Subcutaneous adipose tissue (tissue), 4 donors: ENCODE data around the gene EXOC4. TPM values are rescaled to one million over a fixed set of nuclear protein-coding genes. Genes with fewer than 3 reads are reported as not detected.

ENCODE experiments used
- CTCF ChIP-seq: fragments of 450-650 bp; IDR thresholded peaks from one replicate; pipeline ENCODE4 v1.5.1; 2016; ENCODE audit warnings: low read depth, mild to moderate bottlenecking, control low read depth, antibody characterized with exemption, moderate library complexity
- total RNA-seq, 4 donors: library from RNA; depleted of rRNA; stranded (reverse); fragments of >200 nt; gene quantifications; one replicate each; pipeline ENCODE4 v1.1.0, GENCODE V29; 2016

The EXOC4 gene
- total RNA-seq, 4 donors from 2014 or later = 62.9 to 84.3 (median 77.3) TPM

GRCh38 chr7:133750287-133750686 lies 497.4 kb downstream of the EXOC4 start:
- TF ChIP-seq CTCF = no peak

- no peak for TF ChIP-seq CTCF
These were observed 498.2 kb downstream of the EXOC4 start for GRCh38 chr7:133751079-133751478.

GRCh38 chr7:133753513-133753912 lies 500.6 kb downstream of the EXOC4 start:
- no peak for TF ChIP-seq CTCF

GRCh38 chr7:133754708-133755107 lies 501.8 kb downstream of the EXOC4 start:
- no peak for TF ChIP-seq CTCF

- TF ChIP-seq CTCF = no peak
These were observed 503.0 kb downstream of the EXOC4 start for GRCh38 chr7:133755901-133756300.

- no peak for TF ChIP-seq CTCF
These were observed 508.6 kb downstream of the EXOC4 start for GRCh38 chr7:133761443-133761842.

GRCh38 chr7:133763076-133763640 lies 510.3 kb downstream of the EXOC4 start:
- TF ChIP-seq CTCF = no peak

GRCh38 chr7:133769668-133770067 lies 516.8 kb downstream of the EXOC4 start:
- no peak for TF ChIP-seq CTCF
